K562 (cell line): ENCODE results near the gene PLEKHO2. TPM values are rescaled to one million over a fixed set of nuclear protein-coding genes. Genes with fewer than 3 reads are reported as not detected.

ENCODE experiments used
- ATAC-seq: fragments of 200-7000 bp; cut with Tn5 transposase; 3 replicates; pipeline ENCODE4 v1.9.1; 2020; ENCODE audit warnings: moderate library complexity
- BruUV-seq: library from RNA; stranded (reverse); fragments of 400-500 nt; replicated peaks from 2 replicates; lab custom pipeline; 2021; lab: Mats Ljungman, UMichigan
- CTCF ChIA-PET: fragments of 300-600 bp; formaldehyde crosslinking; extraction: SDS; loops from one replicate; lab custom pipeline; 2021; ENCODE audit warnings: low intra/inter-chr PET ratio; lab: Yijun Ruan, JAX
- POLR2A ChIA-PET: fragments of 300-600, 350-650 bp; sonication (Branson Sonifier 250); formaldehyde crosslinking; extraction: SDS; loops from one replicate; lab custom pipeline; 2021; ENCODE audit warnings: antibody characterized with exemption, inconsistent platforms; lab: Yijun Ruan, JAX
- DNase-seq, 4 experiments: peaks; one replicate each; pipeline versions ENCODE4 v3.0.0 to v3.0.0-alpha.2; 2011 to 2018; ENCODE audit warnings: low spot score in 3 of 4, mixed read lengths in 3 of 4; ENCODE audit errors: extremely low read depth in 1 of 4
- FAIRE-seq: peaks from 2 replicates; lab custom pipeline; 2011; peaks lifted over from hg19 to GRCh38; lab: Jason Lieb, UNC
- H2AFZ ChIP-seq: 2 replicates; pipeline ENCODE4 v1.6.0; 2011; ENCODE audit warnings: low read depth, low read length, control low read depth, inconsistent platforms
- H3K27ac ChIP-seq: fragments of 200-600 bp; 3 replicates; pipeline ENCODE4 v1.8.0; 2011; ENCODE audit warnings: low read depth, mild to moderate bottlenecking, control low read depth, inconsistent platforms, low read length, moderate library complexity, mixed read lengths; ENCODE audit errors: extremely low read depth
- H3K27me3 ChIP-seq, 2 experiments: fragments of 300-600 bp in 1 of 2; 2 replicates in 1 of 2; 3 replicates in 1 of 2; pipeline versions ENCODE4 v1.6.0 to v1.8.0; 2011; ENCODE audit warnings: inconsistent platforms in 2 of 2, low read length in 2 of 2, mild to moderate bottlenecking in 1 of 2, mixed read lengths in 1 of 2, moderate library complexity in 1 of 2; ENCODE audit not compliant: control insufficient read depth in 2 of 2, insufficient read depth in 2 of 2
- H3K36me3 ChIP-seq: fragments of 300-600 bp; 3 replicates; pipeline ENCODE4 v1.8.0; 2011; ENCODE audit warnings: mild to moderate bottlenecking, low read length, inconsistent platforms; ENCODE audit not compliant: control insufficient read depth, insufficient read depth
- H3K4me1 ChIP-seq, 2 experiments: fragments of 200-600 bp in 1 of 2; replicated peaks in 1 of 2; 2 replicates in 1 of 2; 3 replicates in 1 of 2; pipeline versions ENCODE4 v1.5.1 to v1.8.0; 2011; ENCODE audit warnings: inconsistent platforms in 2 of 2, low read length in 2 of 2, mild to moderate bottlenecking in 1 of 2, mixed read lengths in 1 of 2, moderate library complexity in 1 of 2; ENCODE audit not compliant: control insufficient read depth in 2 of 2, insufficient read depth in 2 of 2
- H3K4me2 ChIP-seq: 2 replicates; pipeline ENCODE4 v1.6.1; 2011; ENCODE audit warnings: low read length, control low read depth, inconsistent platforms, mixed read lengths; ENCODE audit not compliant: insufficient read depth
- H3K4me3 ChIP-seq: fragments of 200-600 bp; sonication (generic), shearing (Covaris generic); 2 replicates; pipeline ENCODE4 v1.5.1; 2016; ENCODE audit warnings: control low read depth, inconsistent platforms
- H3K79me2 ChIP-seq: fragments of 200-600 bp; 3 replicates; pipeline ENCODE4 v1.8.0; 2011; ENCODE audit warnings: low read length, inconsistent platforms; ENCODE audit not compliant: control insufficient read depth, insufficient read depth
- H3K9ac ChIP-seq, 2 experiments: 2 replicates each; pipeline versions ENCODE4 v1.6.0 to v1.6.1; 2011; ENCODE audit warnings: low read depth in 2 of 2, low read length in 2 of 2, control low read depth in 1 of 2, inconsistent platforms in 1 of 2, mild to moderate bottlenecking in 1 of 2, mixed read lengths in 1 of 2; ENCODE audit not compliant: insufficient read depth in 1 of 2
- H3K9me1 ChIP-seq: one replicate; pipeline ENCODE4 v1.6.0; 2011; ENCODE audit warnings: inconsistent platforms, mild to moderate bottlenecking, low read length, moderate library complexity; ENCODE audit not compliant: control insufficient read depth, insufficient read depth
- H3K9me3 ChIP-seq: replicated peaks from 2 replicates; pipeline ENCODE4 v1.5.1; 2011; ENCODE audit warnings: low read depth, low read length, inconsistent platforms; ENCODE audit not compliant: control insufficient read depth, insufficient read depth
- H4K20me1 ChIP-seq: replicated peaks from 2 replicates; pipeline ENCODE4 v1.6.1; 2011; ENCODE audit warnings: low read length, inconsistent platforms, mixed read lengths; ENCODE audit not compliant: control insufficient read depth, insufficient read depth
- HDGF ChIP-seq: fragments of 450-650 bp; IDR thresholded peaks from 2 replicates; pipeline ENCODE4 v1.6.1; 2016
- MEF2A ChIP-seq: IDR thresholded peaks from 2 replicates; pipeline ENCODE4 v1.6.1; 2011; ENCODE audit warnings: low read depth, mild to moderate bottlenecking, low read length, moderate library complexity; ENCODE audit not compliant: control insufficient read depth
- NFYB ChIP-seq: IDR thresholded peaks from 2 replicates; pipeline ENCODE4 v1.6.1; 2011; ENCODE audit warnings: mild to moderate bottlenecking, moderate library complexity; ENCODE audit not compliant: insufficient read length; ENCODE audit errors: extremely low read depth
- OTX1 ChIP-seq: fragments of 450-650 bp; formaldehyde crosslinking; IDR thresholded peaks from 2 replicates; pipeline ENCODE4 v1.4.0; 2022; ENCODE audit warnings: mild to moderate bottlenecking
- POU5F1 ChIP-seq: fragments of 150-350 bp; IDR thresholded peaks from 2 replicates; pipeline ENCODE4 v1.6.1; 2014; ENCODE audit warnings: borderline replicate concordance, low read length, low read depth, mild to moderate bottlenecking; ENCODE audit not compliant: partially characterized antibody
- SRSF3 ChIP-seq: fragments of 200-400 bp; formaldehyde crosslinking; IDR thresholded peaks from 2 replicates; pipeline ENCODE4 v1.6.1; 2016; ENCODE audit warnings: mild to moderate bottlenecking, low read length, moderate library complexity; ENCODE audit not compliant: insufficient read depth
- ZC3H4 ChIP-seq: sonication (generic); formaldehyde crosslinking; IDR thresholded peaks from 2 replicates; pipeline ENCODE4 v1.9.0; 2021; ENCODE audit warnings: missing genetic modification reagents, borderline replicate concordance
- ZNF174 ChIP-seq: fragments of 250-450 bp; sonication (Bioruptor Pico); IDR thresholded peaks from 2 replicates; pipeline ENCODE4 v1.4.0; 2020; ENCODE audit warnings: mild to moderate bottlenecking
- WGBS: fragments of 100-300 bp; shearing (Covaris generic); methylation state at CpG from one replicate; pipeline ENCODE4 v1.1.6; 2016; ENCODE audit warnings: low coverage, mixed read lengths; ENCODE audit not compliant: insufficient coverage; ENCODE audit errors: missing lambda C conversion rate; 5-methylcytosine and 5-hydroxymethylcytosine counted together
- in situ Hi-C: fragments of 300-500 bp; cut with MboI; formaldehyde crosslinking; loops from 4 replicates; pipeline ENCODE4 v1.15.0; 2018; ENCODE audit warnings: inconsistent platforms, mixed read lengths
- intact Hi-C: fragments of 100-400 bp; cut with micrococcal nuclease; formaldehyde crosslinking; loops from 2 replicates; pipeline ENCODE4 v1.14.2; 2022
- polyA plus RNA-seq, 8 experiments: library from polyadenylated mRNA; depleted of rRNA in 4 of 8; stranded (reverse) in 5 of 8; unstranded in 3 of 8; fragments of >200 nt; fragmentation: Nextera tagmentation in 2 of 8; fragmentation: Illumina TruSeq in 1 of 8; extraction: Ambion mirVana in 2 of 8; extraction: Trizol in 1 of 8; gene quantifications; 2 replicates each; pipeline versions ENCODE4 v1.2.1 to v1.2.3, GENCODE V29; 2011 to 2014; ENCODE audit warnings: inconsistent platforms in 1 of 8, missing spikeins in 1 of 8
- total RNA-seq, 7 experiments: library from RNA; depleted of rRNA in 6 of 7; stranded (reverse); fragments of >200 nt in 6 of 7; fragmentation: Illumina TruSeq in 2 of 7; extraction: Trizol in 2 of 7; gene quantifications; 2 replicates each; pipeline versions ENCODE4 v1.2.1 to v1.2.3, GENCODE V29; 2011 to 2021; ENCODE audit warnings: low replicate concordance in 1 of 7

PLEKHO2 gene
- total and polyA plus RNA-seq, 9 of the 15 experiments (the other 6 are each of a cell fraction or from before 2014, with no cell fraction given): 0.24 to 8.8 (median 5.5) TPM

DNA sequence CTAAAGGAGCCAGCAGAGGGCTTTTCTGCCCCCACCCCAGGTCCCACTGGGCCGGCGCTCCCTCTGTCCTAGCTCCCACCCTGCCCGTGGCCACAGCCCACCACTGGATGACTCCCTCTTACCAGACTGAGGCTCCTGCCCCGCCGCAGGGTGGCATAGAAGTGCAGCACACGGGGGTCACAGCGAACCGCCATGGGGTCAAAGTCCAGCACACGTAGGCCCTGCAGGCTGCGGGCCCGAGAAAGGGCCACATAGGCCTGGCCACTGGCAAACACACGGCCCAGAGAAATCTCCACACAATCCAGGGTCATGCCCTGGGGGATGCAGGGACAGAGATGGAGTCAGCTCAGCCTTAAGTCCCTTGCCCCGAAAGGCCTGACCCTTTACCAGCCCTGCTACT, 25.3 kb upstream of the PLEKHO2 start:
- Histone ChIP-seq H3K27me3 (no peaks in the 10 kb centered on the region), H3K79me2 (no peaks in the 10 kb centered on the region), H3K27ac (no peak overlapping the region), H4K20me1 (no peaks in the 10 kb centered on the region), H3K4me1 (peaks cover 8 to 9% of the 10 kb centered on the region in 2 experiments), H3K9me3 (no peaks in the 10 kb centered on the region), H3K9ac (peak overlapping the region in 1 of 2 experiments; percentile 45; a peak in 2 of 4 replicates), H3K36me3 (peaks cover 15% of the 10 kb centered on the region; the same call in 2 of the 3 replicates), H3K4me3 (no peak overlapping the region), H3K4me2 (no peak overlapping the region), H3K9me1 (peaks cover 4% of the 10 kb centered on the region), H2AFZ (no peak overlapping the region)
- ATAC-seq (no peak), FAIRE-seq (no peak), DNase-seq (no peak)
- WGBS: 80% methylated on average over 13 of the region's 13 CpGs
- ChIA-PET POLR2A (interaction anchor here (0.9 kb wide), 1 partner anchor 74 kb away, joined by 3 read pairs; no protein-coding TSS in a partner anchor), CTCF (no interaction called here)
- TF ChIP-seq ZC3H4 (CRISPR knock-in tag) (no peak), POU5F1 (no peak), MEF2A (no peak), NFYB (no peak), ZNF174 (CRISPR knock-in tag) (no peak), OTX1 (CRISPR knock-in tag) (no peak), HDGF (no peak), SRSF3 (no peak)
- intact Hi-C loops (loop anchor here (10.0 kb wide), 1 partner anchor 88 kb away; no protein-coding TSS in a partner anchor), in situ Hi-C loops (no loop called here)
- no TSS peak for BruUV-seq
